HG03039 (cell line): ENCODE measurements around the gene RNGTT.

Experiments used
- ATAC-seq: cut with Tn5 transposase; IDR thresholded peaks from one replicate; pipeline ENCODE4 v1.9.1; 2021; ENCODE audit warnings: mild to moderate bottlenecking, moderate library complexity; ENCODE audit not compliant: unreplicated experiment

The RNGTT gene

DNA sequence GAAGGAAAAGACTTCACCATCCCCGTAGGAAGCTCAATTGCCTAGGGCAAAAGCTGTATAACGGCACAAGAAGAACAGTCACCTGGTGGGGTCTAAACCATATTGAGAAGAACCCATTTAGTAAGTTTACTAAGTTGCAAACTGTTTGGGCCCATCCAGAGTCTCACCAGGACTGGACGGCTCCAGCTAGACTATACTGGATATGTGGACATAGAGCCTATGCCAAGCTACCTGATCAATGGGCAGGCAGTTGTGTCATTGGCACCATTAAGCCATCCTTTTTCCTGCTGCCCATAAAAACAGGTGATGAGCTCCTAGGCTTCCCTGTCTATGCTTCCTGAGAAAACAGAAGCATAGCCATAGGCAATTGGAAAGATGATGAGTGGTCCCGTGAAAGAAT lies 293.9 kb downstream of the RNGTT start:
- ATAC-seq, result no peak

DNA sequence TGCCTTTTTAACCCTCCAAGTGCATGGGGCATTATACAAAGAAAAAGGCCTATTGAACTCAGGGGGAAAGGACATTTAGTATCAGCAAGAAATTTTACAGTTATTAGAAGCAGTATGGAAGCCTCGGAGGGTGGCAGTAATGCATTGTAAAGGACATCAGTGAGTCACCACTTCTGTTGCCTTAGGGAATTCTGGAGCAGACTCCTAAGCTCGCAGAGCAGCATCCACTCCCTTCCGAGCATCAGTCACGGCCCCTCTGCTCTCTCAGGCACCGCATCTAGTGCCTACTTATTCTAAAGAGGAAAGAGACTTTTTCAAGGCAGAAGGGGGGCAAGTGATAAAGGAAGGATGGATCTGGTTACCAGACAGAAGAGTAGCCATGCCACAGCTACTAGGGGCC lies 296.5 kb downstream of the RNGTT start:
- no peak for ATAC-seq

DNA sequence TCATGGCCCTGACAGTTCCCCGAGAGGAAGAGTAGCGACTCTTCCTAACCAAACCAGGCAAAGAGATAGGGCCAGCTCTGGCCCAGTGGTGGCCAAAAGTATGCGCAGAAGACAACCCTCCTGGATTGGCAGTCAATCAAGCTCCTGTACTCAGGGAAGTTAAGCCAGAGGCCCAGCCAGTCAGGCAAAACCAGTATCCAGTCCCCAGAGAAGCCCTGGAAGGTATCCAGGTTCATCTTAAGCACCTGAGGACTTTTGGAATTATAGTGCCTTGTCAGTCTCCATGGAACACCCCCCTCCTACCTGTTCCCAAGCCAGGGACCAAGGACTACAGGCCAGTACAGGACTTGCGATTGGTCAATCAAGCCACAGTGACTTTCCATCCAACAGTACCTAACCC lies 298.3 kb downstream of the RNGTT start:
- ATAC-seq, result no peak

DNA sequence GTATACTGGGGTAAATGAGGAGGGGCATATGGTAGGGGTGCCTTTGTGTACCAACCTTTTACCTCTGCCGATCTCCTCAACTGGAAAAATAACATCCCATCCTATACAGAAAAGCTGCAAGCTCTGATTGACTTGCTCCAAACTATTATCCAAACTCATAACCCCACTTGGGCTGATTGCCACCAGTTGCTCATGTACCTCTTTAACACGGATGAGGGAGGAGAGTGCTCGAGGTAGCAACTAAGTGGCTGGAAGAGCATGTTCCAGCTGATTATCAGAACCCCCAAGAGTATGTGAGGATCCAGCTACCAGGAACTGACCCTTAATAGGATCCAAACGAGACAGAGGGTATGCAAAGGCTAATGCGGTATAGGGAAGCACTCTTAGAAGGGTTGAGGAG lies 299.6 kb downstream of the RNGTT start:
- no peak for ATAC-seq

DNA sequence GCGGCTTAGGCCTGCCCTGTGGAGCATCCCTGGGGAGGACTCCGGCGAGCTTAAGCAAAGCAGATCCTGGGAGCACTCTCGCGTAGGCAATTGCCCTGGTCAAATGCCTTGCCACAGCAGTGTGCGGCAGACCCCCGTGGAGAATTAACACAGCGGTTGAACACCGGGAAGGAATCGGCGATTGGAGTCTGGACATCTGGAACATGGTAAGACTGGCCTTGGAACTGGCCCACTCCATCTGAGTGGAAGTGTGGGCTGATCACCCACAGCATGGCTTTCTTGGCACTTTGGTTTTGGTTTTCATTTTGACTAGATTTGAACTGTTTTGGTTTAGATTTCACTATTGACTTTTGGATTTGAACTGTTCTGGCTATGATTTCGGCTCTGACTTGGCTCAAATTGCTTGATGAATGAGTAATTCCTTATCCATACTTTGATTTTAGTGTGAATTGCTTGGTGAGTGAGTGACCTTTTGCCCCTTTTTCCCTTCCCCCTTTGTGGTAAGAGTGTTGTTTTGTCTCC lies 300.7 kb downstream of the RNGTT start:
- peak; percentile 54 for ATAC-seq

DNA sequence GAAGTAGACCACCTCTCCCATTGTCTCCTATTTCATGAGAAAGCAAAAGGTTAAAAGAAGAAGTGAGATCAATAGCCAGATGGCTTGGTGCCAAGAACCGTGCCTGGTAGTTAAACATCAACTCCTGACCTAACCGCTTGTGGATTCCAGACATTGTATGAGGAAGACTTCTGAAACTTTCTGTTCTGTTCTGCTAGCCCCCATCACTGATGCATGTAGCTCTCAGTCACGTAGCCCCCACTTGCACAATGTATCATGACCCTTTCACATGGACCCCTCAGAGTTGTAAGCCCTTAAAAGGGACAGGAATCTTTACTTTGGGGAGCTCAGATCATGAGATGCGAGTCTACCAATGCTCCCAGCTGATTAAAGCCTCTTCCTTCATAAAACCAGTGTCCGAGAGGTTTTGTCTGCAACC lies 301.2 kb downstream of the RNGTT start:
- ATAC-seq, result no peak

DNA sequence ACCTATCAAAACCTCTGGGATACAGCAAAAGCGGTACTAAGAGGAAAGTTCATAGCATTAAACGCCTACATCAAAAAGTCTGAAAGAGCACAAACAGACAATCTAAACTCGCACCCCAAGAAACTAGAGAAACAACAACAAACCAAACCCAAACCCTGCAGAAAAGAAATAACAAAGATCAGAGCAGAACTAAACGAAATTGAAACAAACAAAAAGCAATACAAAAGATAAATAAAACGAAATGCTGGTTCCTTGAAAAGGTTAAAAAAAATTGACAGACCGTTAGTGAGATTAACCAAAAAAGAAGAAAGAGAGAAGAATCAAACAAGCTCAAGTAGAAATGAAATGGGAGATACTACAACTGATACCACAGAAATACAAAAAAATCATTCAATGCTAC lies 302.3 kb downstream of the RNGTT start:
- no peak for ATAC-seq

DNA sequence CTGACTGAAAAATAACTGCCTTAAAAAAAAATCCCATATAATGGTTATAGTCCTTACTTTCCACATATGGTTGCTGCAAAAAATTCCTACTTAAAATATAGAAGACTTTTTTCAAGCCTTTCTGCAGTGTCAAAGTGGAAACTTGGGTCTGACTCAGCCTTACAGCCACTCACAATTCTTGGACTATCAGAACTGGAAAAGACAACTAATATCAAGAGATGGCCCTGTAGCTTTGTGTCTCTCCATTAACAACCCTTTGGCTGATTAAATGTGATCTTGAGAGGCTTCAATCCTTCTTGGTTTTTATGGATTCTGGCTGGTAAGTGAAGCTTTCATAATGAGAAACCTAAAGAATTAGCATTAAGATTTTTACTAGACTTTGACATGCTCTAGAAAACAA lies 307.8 kb downstream of the RNGTT start:
- ATAC-seq, result no peak

DNA sequence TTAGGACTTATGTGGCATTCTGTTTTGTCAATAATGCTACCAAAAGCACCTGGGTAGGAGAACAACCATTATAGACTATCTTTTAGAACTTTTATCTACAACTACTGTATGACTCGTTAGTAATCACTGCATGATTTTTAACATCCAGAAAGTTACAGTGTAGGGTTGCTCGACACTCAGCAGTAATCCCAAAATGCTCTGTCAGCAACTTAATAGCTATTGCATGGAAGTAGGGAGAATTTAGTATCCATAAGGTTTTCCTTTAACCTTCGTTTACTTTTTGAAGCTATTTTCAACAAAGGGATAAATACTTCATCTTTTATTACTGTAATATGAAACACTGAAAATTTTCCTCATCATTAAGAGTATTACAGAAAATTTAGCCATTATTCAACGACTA lies 309.5 kb downstream of the RNGTT start:
- ATAC-seq, result no peak

DNA sequence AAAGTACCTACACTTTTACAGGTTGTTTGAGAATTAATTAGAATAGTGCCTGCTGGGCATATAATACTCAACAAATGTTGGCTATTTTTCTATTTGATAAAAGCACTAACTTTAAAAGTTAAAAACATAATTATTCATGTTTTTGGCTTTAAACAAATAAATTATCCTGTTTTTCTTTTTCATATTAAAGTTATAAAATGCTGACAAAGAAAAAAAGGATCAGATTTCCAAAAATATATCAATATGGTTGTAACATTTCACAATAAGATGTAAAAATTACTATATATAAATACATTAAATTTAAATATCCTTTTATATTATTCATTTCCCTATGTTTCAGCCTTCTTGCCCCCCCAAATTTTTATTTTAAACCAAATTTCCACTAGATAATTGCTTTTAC lies 312.0 kb downstream of the RNGTT start:
- no peak for ATAC-seq

DNA sequence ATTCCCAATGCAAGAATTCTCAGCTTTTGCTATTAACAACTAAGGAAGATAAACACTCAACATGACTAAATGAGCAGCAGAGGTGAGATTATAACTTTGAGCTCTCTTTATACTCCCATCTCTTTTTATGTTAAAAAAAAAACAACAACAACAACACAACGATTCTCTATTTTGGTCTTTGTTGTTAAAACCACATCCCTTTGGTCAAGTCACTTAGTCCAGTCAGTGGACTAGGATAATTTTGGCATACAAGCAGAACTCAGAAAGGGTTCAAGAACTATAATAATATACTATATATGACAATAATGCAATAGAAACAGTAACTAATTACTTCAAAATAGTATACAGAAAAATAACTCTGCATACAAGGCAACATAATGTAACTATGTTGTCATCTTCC lies 312.4 kb downstream of the RNGTT start:
- ATAC-seq, result no peak

DNA sequence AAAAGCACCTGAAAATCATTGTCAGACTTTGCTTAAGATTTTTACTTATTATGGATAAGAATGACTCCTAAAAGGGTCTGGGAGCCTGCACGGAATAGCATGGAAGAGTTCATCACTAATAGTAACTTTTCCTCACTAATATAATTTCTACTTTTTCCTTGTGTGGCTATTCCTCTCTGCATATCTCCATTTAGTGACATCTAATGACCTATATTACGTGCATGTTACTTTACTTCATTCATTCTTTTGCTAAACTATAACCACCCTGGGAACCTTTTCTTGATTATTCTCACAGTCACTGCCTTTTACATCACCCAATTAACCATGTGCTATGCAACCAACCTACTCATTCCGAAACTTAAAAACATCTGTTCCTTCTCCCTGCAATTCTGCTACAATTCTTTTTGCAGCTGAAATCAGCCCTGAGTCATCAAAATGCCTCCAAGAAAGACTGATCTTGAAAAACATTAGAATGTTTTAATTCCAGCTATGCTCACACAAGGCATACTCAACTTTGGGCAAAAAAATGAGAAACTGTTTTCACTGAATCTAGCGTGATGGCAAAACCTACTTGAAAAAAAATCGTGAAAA lies 313.3 kb downstream of the RNGTT start:
- ATAC-seq, result peak; percentile 87

DNA sequence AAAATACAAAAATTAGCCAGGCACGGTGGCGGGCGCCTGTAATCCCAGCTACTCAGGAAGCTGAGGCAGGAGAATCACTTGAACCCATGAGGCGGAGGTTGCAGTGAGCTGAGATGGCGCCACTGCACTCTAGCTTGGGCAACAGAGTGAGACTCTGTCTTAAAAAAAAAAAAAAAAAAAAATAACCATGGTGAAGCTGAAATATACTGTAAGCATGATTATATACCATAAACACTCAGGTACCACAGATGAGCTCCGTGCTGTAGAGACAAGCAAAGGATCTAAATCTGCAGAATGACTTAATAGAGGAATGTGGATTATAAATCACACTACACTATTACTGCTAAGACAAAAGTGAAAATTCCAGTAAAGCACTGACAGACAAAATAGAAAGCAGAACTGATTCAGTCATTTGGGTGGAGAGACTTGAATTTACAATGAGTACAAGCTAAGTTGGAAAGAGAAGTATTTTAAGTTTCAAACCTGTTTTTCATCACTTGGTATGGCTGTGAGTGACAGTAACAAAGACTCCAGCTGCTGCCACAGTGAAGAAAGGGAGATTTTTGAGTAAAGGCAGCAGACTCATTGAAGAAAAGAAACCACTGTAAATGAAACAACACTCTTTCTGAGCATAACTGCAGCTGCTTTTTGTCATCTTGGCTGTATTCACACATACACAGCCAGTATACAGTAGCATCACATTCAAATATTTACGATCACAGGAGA lies 322.1 kb downstream of the RNGTT start:
- ATAC-seq, result peak; percentile 96

DNA sequence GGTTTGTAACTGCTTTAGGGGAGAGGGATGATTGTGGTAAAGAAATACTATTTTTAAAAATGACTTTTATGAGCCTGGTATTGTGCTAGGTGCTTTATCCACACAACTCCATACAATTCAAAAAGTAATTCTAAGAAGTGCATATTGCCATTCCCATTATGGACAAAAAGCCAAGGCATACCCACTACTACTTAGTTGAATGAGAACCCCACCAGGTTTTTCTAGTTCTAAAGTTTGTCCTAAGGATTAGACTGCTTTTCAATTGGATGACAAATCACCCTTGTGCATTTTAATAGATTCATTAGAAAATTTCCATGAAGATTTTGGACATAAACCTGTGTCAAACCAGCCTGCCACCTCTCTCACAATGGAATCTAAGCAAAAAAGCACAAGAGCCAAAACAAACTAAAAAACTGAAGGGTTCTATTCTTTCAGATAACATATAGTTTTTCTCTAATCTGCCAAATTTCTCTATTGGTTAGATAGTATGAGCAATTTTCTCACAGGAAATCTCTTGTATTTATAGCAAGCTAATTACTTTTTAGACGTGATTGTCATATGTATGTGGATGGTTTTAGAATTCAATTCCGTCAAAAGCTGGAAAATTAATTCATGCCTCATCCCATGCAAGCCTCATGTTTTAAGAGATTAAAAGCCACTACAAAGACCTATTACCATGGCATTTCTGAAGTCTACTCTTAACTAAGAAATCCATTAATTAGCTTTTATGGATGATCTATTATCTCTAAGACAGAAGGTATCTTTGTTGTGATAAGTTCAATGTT lies 325.5 kb downstream of the RNGTT start:
- no peak for ATAC-seq

DNA sequence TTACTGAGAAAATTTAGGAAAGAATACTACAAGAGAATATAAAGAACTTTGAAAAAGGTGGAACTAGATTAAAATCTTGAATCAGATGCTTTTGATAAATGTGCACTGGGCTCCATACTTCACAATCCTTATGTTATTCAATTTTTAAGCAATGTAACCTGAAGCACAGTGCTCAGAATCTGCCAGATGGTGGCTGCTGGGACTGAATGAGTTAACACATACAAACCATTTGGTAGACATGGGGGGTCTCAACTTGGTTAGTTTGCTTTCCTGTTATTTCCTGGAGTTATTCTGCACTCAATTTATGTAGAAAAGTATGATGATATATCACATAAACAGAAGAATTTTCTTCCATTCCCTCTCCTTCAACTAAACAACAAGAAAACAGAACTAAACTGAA lies 326.5 kb downstream of the RNGTT start:
- no peak for ATAC-seq

DNA sequence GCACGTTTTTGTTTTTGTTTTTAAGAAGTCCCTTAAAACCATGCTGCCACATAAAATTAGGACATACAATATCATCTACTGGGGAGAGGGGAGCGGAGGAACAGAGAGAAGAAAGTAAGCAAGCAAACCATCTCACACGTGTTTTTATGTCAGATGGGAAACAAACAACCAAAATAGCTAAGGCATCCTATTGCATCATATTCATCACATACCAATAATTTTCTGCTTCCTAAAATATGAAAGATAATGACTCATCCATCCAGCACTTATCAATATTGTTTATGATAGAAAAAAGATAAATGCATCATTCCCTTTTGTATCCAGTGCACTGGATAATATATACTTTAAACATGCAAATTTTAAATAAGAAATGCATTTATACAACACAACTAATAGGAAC lies 329.6 kb downstream of the RNGTT start:
- no peak for ATAC-seq

DNA sequence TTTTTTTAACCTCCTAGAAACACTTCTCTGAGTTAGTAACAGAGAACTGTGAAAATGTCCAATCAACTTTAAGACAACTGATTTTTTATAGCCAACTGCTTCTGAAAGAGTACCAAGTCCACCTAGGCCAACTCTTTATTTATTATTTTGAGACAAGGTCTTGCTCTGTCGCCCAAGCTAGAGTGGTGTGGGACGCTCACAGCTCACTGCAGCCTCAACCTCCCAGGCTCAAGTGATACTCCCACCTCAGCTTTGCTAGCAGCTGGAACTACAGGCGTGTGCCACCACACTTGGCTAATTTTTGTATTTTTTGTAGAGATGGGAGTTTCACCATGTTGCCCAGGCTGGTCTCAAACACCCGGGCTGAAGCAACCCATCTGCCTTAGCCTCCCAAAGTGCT lies 331.6 kb downstream of the RNGTT start:
- no peak for ATAC-seq

DNA sequence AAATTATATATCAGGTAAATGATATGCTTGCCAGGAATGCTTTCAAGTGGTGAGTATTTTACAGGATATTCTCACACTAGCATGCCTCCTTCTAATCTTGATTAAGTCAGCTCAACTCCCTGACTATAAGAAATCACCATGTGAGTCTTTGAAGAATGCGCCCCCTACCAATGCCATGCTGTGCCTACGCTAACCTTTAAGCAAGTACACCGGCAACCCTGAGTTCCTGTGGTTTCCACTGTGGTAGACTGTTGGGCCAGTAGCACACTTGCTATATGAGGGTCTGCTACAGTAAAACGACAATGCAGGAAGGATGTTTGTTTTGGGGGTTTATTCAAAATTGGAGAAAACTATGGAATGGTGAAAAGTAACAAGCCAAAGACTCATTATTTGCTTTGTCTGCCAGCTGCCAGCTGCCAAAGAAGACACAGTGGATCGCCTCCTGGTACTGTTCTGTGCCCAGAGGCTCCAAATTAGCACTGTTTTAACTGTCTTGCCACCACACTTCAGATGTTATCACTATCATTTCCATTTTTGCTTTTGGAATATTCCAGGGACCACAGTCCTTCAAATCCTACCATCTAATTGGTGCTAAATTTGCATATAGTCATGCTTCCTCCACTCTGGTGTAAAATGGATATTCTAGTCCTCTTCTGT lies 333.5 kb downstream of the RNGTT start:
- no peak for ATAC-seq

DNA sequence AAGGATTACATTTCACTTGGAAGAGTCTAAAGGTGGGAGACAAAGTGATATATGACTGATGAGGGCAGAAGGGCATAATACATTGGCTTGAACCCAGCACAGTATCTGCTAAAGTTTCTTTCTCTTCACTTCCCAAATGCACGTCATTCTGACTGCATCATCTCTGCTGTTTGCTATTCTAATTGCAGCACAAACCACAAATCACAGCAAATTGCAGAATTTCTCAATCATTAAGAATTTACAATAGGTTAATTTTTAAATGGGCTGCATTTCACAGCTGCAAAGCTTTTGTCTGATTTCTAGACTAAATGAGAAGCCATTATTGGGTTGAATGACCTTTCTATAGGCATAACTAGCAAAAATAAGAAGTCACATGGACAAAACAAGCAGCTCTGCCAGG lies 337.0 kb downstream of the RNGTT start:
- no peak for ATAC-seq

DNA sequence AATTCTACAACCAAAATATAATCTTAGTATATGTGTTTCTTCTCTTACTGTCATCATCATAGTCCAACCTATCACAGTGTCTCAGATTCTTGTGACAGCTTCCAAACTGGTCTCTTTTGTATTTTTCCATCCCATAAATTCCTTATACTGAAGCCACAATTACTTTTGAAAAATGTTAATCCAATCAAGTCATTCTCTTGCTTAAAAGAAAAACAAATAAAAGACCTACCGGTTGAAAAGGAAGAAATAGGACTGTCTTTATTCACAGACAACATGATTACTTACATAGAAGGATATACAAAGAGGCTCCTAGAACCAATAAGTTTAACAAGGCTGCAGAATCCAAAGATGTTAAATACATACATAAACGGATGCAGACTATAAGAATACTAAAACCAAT lies 339.9 kb downstream of the RNGTT start:
- ATAC-seq, result no peak

DNA sequence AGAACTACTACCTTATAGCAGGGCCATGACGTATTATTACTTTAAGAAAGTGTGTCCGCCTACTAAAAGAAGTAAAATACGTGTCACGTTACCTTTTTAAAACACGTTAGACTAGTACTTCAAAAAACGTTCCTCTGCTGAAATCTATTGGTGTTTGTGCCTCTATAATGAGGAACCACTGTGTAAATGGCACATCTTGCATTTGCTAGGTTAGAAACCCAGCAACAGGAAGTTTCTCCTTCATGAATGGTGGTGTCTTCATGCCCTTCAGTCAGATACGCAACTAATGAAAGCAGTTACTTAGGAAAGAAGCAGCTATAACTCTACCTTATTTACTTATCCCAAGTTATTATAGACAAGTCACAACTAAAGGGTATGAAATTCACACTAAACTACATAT lies 343.5 kb downstream of the RNGTT start:
- no peak for ATAC-seq
